K562 (cell line): ENCODE data around the gene ERBB4. TPM values are rescaled to one million over a fixed set of nuclear protein-coding genes. Genes with fewer than 3 reads are reported as not detected.

ENCODE experiments used
- ATAC-seq: fragments of 200-7000 bp; cut with Tn5 transposase; 3 replicates; pipeline ENCODE4 v1.9.1; 2020; ENCODE audit warnings: moderate library complexity
- BruUV-seq: library from RNA; stranded (reverse); fragments of 400-500 nt; replicated peaks from 2 replicates; lab custom pipeline; 2021; lab: Mats Ljungman, UMichigan
- CTCF ChIA-PET: fragments of 300-600 bp; formaldehyde crosslinking; extraction: SDS; loops from one replicate; lab custom pipeline; 2021; ENCODE audit warnings: low intra/inter-chr PET ratio; lab: Yijun Ruan, JAX
- POLR2A ChIA-PET: fragments of 300-600, 350-650 bp; sonication (Branson Sonifier 250); formaldehyde crosslinking; extraction: SDS; loops from one replicate; lab custom pipeline; 2021; ENCODE audit warnings: antibody characterized with exemption, inconsistent platforms; lab: Yijun Ruan, JAX
- DNase-seq, 4 experiments: peaks; one replicate each; pipeline versions ENCODE4 v3.0.0 to v3.0.0-alpha.2; 2011 to 2018; ENCODE audit warnings: low spot score in 3 of 4, mixed read lengths in 3 of 4; ENCODE audit errors: extremely low read depth in 1 of 4
- FAIRE-seq: peaks from 2 replicates; lab custom pipeline; 2011; peaks lifted over from hg19 to GRCh38; lab: Jason Lieb, UNC
- H2AFZ ChIP-seq: 2 replicates; pipeline ENCODE4 v1.6.0; 2011; ENCODE audit warnings: low read depth, low read length, control low read depth, inconsistent platforms
- H3K27ac ChIP-seq: fragments of 200-600 bp; 3 replicates; pipeline ENCODE4 v1.8.0; 2011; ENCODE audit warnings: low read depth, mild to moderate bottlenecking, control low read depth, inconsistent platforms, low read length, moderate library complexity, mixed read lengths; ENCODE audit errors: extremely low read depth
- H3K27me3 ChIP-seq, 2 experiments: fragments of 300-600 bp in 1 of 2; 2 replicates in 1 of 2; 3 replicates in 1 of 2; pipeline versions ENCODE4 v1.6.0 to v1.8.0; 2011; ENCODE audit warnings: inconsistent platforms in 2 of 2, low read length in 2 of 2, mild to moderate bottlenecking in 1 of 2, mixed read lengths in 1 of 2, moderate library complexity in 1 of 2; ENCODE audit not compliant: control insufficient read depth in 2 of 2, insufficient read depth in 2 of 2
- H3K36me3 ChIP-seq: fragments of 300-600 bp; 3 replicates; pipeline ENCODE4 v1.8.0; 2011; ENCODE audit warnings: mild to moderate bottlenecking, low read length, inconsistent platforms; ENCODE audit not compliant: control insufficient read depth, insufficient read depth
- H3K4me1 ChIP-seq, 2 experiments: fragments of 200-600 bp in 1 of 2; replicated peaks in 1 of 2; 2 replicates in 1 of 2; 3 replicates in 1 of 2; pipeline versions ENCODE4 v1.5.1 to v1.8.0; 2011; ENCODE audit warnings: inconsistent platforms in 2 of 2, low read length in 2 of 2, mild to moderate bottlenecking in 1 of 2, mixed read lengths in 1 of 2, moderate library complexity in 1 of 2; ENCODE audit not compliant: control insufficient read depth in 2 of 2, insufficient read depth in 2 of 2
- H3K4me2 ChIP-seq: 2 replicates; pipeline ENCODE4 v1.6.1; 2011; ENCODE audit warnings: low read length, control low read depth, inconsistent platforms, mixed read lengths; ENCODE audit not compliant: insufficient read depth
- H3K4me3 ChIP-seq: fragments of 200-600 bp; sonication (generic), shearing (Covaris generic); 2 replicates; pipeline ENCODE4 v1.5.1; 2016; ENCODE audit warnings: control low read depth, inconsistent platforms
- H3K79me2 ChIP-seq: fragments of 200-600 bp; 3 replicates; pipeline ENCODE4 v1.8.0; 2011; ENCODE audit warnings: low read length, inconsistent platforms; ENCODE audit not compliant: control insufficient read depth, insufficient read depth
- H3K9ac ChIP-seq, 2 experiments: 2 replicates each; pipeline versions ENCODE4 v1.6.0 to v1.6.1; 2011; ENCODE audit warnings: low read depth in 2 of 2, low read length in 2 of 2, control low read depth in 1 of 2, inconsistent platforms in 1 of 2, mild to moderate bottlenecking in 1 of 2, mixed read lengths in 1 of 2; ENCODE audit not compliant: insufficient read depth in 1 of 2
- H3K9me1 ChIP-seq: one replicate; pipeline ENCODE4 v1.6.0; 2011; ENCODE audit warnings: inconsistent platforms, mild to moderate bottlenecking, low read length, moderate library complexity; ENCODE audit not compliant: control insufficient read depth, insufficient read depth
- H3K9me3 ChIP-seq: replicated peaks from 2 replicates; pipeline ENCODE4 v1.5.1; 2011; ENCODE audit warnings: low read depth, low read length, inconsistent platforms; ENCODE audit not compliant: control insufficient read depth, insufficient read depth
- H4K20me1 ChIP-seq: replicated peaks from 2 replicates; pipeline ENCODE4 v1.6.1; 2011; ENCODE audit warnings: low read length, inconsistent platforms, mixed read lengths; ENCODE audit not compliant: control insufficient read depth, insufficient read depth
- FOXA1 ChIP-seq: fragments of 450-650 bp; IDR thresholded peaks from 2 replicates; pipeline ENCODE4 v1.6.1; 2016; ENCODE audit warnings: mild to moderate bottlenecking, borderline replicate concordance
- HDAC8 ChIP-seq: fragments of 450-650 bp; IDR thresholded peaks from 2 replicates; pipeline ENCODE4 v1.6.1; 2016; ENCODE audit warnings: mild to moderate bottlenecking, missing genetic modification characterization, moderate library complexity, missing compliant biosample characterization
- SREBF1 ChIP-seq: fragments of 150-350 bp; IDR thresholded peaks from 2 replicates; pipeline ENCODE4 v1.6.1; 2014; ENCODE audit warnings: antibody characterized with exemption, low read depth, low read length, borderline replicate concordance
- SRSF1 ChIP-seq: fragments of 200-400 bp; formaldehyde crosslinking; IDR thresholded peaks from 2 replicates; pipeline ENCODE4 v1.6.1; 2017; ENCODE audit warnings: mild to moderate bottlenecking, low read depth, low read length, moderate library complexity
- WGBS: fragments of 100-300 bp; shearing (Covaris generic); methylation state at CpG from one replicate; pipeline ENCODE4 v1.1.6; 2016; ENCODE audit warnings: low coverage, mixed read lengths; ENCODE audit not compliant: insufficient coverage; ENCODE audit errors: missing lambda C conversion rate; 5-methylcytosine and 5-hydroxymethylcytosine counted together
- in situ Hi-C: fragments of 300-500 bp; cut with MboI; formaldehyde crosslinking; loops from 4 replicates; pipeline ENCODE4 v1.15.0; 2018; ENCODE audit warnings: inconsistent platforms, mixed read lengths
- intact Hi-C: fragments of 100-400 bp; cut with micrococcal nuclease; formaldehyde crosslinking; loops from 2 replicates; pipeline ENCODE4 v1.14.2; 2022
- polyA plus RNA-seq, 8 experiments: library from polyadenylated mRNA; depleted of rRNA in 4 of 8; stranded (reverse) in 5 of 8; unstranded in 3 of 8; fragments of >200 nt; fragmentation: Nextera tagmentation in 2 of 8; fragmentation: Illumina TruSeq in 1 of 8; extraction: Ambion mirVana in 2 of 8; extraction: Trizol in 1 of 8; gene quantifications; 2 replicates each; pipeline versions ENCODE4 v1.2.1 to v1.2.3, GENCODE V29; 2011 to 2014; ENCODE audit warnings: inconsistent platforms in 1 of 8, missing spikeins in 1 of 8
- total RNA-seq, 7 experiments: library from RNA; depleted of rRNA in 6 of 7; stranded (reverse); fragments of >200 nt in 6 of 7; fragmentation: Illumina TruSeq in 2 of 7; extraction: Trizol in 2 of 7; gene quantifications; 2 replicates each; pipeline versions ENCODE4 v1.2.1 to v1.2.3, GENCODE V29; 2011 to 2021; ENCODE audit warnings: low replicate concordance in 1 of 7
- TF ChIP-seq, protein P1 (sequence below): fragments of 250-450 bp; sonication (Bioruptor Pico); IDR thresholded peaks from 2 replicates; pipeline ENCODE4 v1.4.0; 2020; ENCODE audit warnings: mild to moderate bottlenecking, moderate library complexity
- TF ChIP-seq, protein P2 (sequence below): fragments of 450-650 bp; IDR thresholded peaks from 2 replicates; pipeline ENCODE4 v1.7.1; 2018; ENCODE audit warnings: mild to moderate bottlenecking, low read depth; ENCODE audit not compliant: partially characterized antibody
- TF ChIP-seq, protein P3 (sequence below): fragments of 250-450 bp; sonication (Bioruptor Pico); IDR thresholded peaks from 2 replicates; pipeline ENCODE4 v1.8.0; 2022; ENCODE audit warnings: moderate library complexity, mild to moderate bottlenecking, inconsistent platforms
- TF ChIP-seq, protein P4 (sequence below): sonication (generic); formaldehyde crosslinking; IDR thresholded peaks from 2 replicates; pipeline ENCODE4 v1.8.1; 2023; ENCODE audit warnings: mild to moderate bottlenecking, missing genetic modification reagents, moderate library complexity

ERBB4 gene
- total and polyA plus RNA-seq, 9 of the 15 experiments (the other 6 are each of a cell fraction or from before 2014, with no cell fraction given), result not detected

DNA sequence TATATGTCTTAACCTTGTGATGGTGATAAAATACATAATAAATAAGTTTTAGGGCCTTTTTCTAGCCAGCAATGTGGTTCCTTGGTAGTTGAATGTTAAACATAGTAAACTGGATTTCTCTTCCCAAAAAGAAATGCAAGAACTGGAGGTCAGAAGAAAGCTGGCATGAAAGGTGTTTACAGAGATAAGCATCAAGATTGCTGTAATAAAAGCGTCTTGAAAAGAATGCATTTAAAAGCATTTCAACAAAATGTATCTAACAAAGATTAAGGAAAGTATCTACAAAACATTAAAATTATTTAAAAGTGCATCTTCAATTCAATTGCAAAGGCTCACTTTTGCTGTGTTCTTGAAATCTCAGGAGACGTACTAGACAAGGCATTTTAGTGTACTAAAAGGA, 419.0 kb downstream of the ERBB4 start (continued):
- TF ChIP-seq, protein P1, sequence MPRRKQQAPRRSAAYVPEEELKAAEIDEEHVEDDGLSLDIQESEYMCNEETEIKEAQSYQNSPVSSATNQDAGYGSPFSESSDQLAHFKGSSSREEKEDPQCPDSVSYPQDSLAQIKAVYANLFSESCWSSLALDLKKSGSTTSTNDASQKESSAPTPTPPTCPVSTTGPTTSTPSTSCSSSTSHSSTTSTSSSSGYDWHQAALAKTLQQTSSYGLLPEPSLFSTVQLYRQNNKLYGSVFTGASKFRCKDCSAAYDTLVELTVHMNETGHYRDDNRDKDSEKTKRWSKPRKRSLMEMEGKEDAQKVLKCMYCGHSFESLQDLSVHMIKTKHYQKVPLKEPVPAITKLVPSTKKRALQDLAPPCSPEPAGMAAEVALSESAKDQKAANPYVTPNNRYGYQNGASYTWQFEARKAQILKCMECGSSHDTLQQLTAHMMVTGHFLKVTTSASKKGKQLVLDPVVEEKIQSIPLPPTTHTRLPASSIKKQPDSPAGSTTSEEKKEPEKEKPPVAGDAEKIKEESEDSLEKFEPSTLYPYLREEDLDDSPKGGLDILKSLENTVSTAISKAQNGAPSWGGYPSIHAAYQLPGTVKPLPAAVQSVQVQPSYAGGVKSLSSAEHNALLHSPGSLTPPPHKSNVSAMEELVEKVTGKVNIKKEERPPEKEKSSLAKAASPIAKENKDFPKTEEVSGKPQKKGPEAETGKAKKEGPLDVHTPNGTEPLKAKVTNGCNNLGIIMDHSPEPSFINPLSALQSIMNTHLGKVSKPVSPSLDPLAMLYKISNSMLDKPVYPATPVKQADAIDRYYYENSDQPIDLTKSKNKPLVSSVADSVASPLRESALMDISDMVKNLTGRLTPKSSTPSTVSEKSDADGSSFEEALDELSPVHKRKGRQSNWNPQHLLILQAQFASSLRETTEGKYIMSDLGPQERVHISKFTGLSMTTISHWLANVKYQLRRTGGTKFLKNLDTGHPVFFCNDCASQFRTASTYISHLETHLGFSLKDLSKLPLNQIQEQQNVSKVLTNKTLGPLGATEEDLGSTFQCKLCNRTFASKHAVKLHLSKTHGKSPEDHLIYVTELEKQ (CRISPR knock-in tag), result no peak
- TF ChIP-seq, protein P2, sequence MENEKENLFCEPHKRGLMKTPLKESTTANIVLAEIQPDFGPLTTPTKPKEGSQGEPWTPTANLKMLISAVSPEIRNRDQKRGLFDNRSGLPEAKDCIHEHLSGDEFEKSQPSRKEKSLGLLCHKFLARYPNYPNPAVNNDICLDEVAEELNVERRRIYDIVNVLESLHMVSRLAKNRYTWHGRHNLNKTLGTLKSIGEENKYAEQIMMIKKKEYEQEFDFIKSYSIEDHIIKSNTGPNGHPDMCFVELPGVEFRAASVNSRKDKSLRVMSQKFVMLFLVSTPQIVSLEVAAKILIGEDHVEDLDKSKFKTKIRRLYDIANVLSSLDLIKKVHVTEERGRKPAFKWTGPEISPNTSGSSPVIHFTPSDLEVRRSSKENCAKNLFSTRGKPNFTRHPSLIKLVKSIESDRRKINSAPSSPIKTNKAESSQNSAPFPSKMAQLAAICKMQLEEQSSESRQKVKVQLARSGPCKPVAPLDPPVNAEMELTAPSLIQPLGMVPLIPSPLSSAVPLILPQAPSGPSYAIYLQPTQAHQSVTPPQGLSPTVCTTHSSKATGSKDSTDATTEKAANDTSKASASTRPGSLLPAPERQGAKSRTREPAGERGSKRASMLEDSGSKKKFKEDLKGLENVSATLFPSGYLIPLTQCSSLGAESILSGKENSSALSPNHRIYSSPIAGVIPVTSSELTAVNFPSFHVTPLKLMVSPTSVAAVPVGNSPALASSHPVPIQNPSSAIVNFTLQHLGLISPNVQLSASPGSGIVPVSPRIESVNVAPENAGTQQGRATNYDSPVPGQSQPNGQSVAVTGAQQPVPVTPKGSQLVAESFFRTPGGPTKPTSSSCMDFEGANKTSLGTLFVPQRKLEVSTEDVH, result no peak
- TF ChIP-seq, protein P3, sequence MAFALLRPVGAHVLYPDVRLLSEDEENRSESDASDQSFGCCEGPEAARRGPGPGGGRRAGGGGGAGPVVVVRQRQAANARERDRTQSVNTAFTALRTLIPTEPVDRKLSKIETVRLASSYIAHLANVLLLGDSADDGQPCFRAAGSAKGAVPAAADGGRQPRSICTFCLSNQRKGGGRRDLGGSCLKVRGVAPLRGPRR (CRISPR knock-in tag), result no peak

DNA sequence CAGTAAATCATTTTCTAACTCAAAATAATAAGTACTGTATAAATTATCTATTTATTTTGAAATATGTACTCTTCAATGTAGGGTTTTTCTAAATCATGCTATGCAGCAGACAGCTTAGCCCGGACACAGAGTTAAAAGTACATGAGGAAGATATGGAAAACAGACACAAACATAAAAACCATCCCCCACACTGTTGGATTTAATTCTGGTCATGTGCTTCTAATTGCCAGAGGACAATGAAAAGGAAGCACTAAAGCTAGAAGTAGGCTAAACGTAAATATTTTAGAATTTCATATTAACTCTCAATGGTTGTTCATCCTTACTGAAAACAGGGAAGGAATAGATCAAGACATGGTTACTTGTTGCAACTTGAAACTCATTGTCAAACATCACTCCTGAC, 420.7 kb downstream of the ERBB4 start:
- Histone ChIP-seq H3K9me3 (no peaks in the 10 kb centered on the region), H3K9me1 (no peaks in the 10 kb centered on the region), H3K4me1 (no peaks in the 10 kb centered on the region), H2AFZ (no peak overlapping the region), H3K36me3 (no peaks in the 10 kb centered on the region), H4K20me1 (no peaks in the 10 kb centered on the region), H3K27me3 (no peaks in the 10 kb centered on the region), H3K79me2 (no peaks in the 10 kb centered on the region), H3K4me3 (no peak overlapping the region), H3K27ac (no peak overlapping the region), H3K9ac (no peak overlapping the region), H3K4me2 (no peak overlapping the region)
- WGBS, result 0% methylated on average over 2 of the region's 2 CpGs
- in situ Hi-C loops (no loop called here), intact Hi-C loops (no loop called here)
- no TSS peak for BruUV-seq
- FAIRE-seq (no peak), DNase-seq (no peak), ATAC-seq (no peak)
- ChIA-PET POLR2A (no interaction called here), CTCF (no interaction called here)
- TF ChIP-seq SRSF1 (no peak), HDAC8 (tag) (no peak), FOXA1 (no peak), SREBF1 (no peak)
- TF ChIP-seq, protein P4, sequence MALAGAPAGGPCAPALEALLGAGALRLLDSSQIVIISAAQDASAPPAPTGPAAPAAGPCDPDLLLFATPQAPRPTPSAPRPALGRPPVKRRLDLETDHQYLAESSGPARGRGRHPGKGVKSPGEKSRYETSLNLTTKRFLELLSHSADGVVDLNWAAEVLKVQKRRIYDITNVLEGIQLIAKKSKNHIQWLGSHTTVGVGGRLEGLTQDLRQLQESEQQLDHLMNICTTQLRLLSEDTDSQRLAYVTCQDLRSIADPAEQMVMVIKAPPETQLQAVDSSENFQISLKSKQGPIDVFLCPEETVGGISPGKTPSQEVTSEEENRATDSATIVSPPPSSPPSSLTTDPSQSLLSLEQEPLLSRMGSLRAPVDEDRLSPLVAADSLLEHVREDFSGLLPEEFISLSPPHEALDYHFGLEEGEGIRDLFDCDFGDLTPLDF (CRISPR knock-in tag), result no peak
